GM19467 (cell line): ENCODE measurements around the gene LMX1A.

Source experiments
- ATAC-seq: cut with Tn5 transposase; IDR thresholded peaks from one replicate; pipeline ENCODE4 v1.9.1; 2021; ENCODE audit warnings: mild to moderate bottlenecking, moderate library complexity; ENCODE audit not compliant: unreplicated experiment

LMX1A gene

DNA sequence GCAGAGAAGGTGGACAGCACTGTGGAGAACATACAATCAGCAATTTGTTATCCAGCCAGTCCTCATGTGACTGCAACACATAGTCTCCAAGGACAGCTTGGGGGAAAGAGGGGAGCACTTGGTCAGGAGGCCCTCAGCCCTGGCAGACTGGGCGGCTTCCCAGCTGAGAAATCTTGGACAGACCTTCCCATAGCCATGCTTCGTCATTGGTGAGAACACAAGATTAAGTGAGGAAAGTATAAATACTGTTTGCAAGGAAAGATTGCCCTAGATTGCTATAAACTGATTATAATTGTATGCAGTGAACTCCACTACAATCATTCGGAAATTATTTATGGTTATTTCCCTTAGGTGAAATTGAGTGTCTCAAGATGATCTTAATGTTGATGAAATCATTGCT, 131.5 kb downstream of the LMX1A start:
- ATAC-seq: no peak

GRCh38 chr1:165224504-165224903, 132.0 kb downstream of the LMX1A start:
- ATAC-seq: no peak

DNA sequence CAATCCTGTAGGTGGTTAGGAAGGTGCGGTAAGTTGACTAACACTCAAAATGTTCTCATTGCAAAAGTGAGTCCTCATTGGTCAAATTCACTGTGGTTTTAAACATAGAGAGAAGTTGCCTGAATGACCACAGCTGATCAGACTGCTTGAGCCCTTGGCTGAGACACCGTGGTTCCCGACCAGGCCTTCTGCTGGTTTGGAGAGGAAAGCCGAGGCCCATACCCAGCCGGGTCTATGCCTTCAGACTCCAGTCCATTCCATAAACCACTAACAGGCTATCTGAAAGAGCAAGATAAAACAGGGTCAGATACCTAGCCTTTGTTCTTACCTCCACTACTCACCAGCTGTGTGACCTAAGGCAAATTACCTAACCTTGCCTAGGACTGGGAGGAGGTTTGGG, 133.9 kb downstream of the LMX1A start:
- no peak for ATAC-seq

DNA sequence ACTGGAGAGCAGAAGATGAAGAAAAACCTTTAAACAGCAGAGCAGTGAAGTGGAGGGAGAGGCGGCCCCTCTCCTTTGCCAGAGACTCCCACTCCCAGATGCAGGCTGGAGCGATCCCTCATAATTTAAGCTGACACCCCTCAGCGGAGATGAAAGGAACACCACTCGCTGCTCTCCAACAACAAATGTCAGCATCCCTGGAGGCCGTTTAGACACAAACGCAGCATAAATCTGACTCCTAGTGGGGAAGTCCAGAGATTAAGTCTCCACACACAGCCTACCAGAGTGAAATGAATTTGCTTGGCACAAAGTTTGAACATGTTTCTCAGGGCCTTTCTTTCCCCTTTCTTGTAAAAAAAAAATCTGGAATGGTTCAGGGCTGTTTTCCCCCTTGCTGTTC, 137.8 kb downstream of the LMX1A start:
- ATAC-seq: no peak

GRCh38 chr1:165217958-165218357, 138.6 kb downstream of the LMX1A start:
- no peak for ATAC-seq

- ATAC-seq: no peak
Measured at GRCh38 chr1:165216254-165216653, 140.3 kb downstream of the LMX1A start.

DNA sequence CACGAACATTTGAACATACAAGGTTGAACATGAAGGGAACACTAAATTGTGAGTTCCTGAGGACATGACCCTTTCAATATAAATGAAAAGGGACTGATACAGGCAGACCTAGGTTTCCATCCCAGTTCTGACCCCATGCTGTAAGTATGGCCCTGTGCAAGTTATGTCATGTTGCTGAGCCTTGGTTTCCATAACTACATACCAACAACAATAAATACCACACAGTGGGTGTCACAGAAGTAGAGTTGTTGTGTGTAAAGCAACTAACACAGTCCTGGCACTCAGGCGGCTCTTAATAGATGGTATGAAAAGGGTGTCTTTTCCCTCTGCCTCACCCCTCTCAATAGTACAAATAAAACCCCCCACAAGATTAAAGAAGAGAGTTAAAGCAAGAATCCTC, 140.8 kb downstream of the LMX1A start:
- no peak for ATAC-seq

DNA sequence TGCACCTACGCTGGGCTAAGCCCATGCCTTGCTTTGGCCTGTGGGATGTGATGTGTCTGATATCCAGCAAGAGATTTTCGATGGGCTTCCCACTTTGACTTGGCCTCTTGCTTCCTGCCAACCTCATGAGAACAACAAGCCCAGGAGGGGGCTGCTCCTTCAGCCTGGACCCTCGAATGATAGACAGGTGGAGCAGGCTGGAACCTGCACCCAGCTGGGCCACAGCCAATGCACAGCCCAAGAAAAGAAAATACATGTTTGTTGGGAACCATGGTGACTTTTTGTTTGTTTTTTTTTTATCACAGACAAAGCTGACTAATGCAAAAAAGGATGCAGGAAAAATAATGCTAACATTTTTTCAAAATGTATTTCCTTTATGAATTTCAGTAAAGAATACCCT, 144.3 kb downstream of the LMX1A start:
- ATAC-seq: no peak

DNA sequence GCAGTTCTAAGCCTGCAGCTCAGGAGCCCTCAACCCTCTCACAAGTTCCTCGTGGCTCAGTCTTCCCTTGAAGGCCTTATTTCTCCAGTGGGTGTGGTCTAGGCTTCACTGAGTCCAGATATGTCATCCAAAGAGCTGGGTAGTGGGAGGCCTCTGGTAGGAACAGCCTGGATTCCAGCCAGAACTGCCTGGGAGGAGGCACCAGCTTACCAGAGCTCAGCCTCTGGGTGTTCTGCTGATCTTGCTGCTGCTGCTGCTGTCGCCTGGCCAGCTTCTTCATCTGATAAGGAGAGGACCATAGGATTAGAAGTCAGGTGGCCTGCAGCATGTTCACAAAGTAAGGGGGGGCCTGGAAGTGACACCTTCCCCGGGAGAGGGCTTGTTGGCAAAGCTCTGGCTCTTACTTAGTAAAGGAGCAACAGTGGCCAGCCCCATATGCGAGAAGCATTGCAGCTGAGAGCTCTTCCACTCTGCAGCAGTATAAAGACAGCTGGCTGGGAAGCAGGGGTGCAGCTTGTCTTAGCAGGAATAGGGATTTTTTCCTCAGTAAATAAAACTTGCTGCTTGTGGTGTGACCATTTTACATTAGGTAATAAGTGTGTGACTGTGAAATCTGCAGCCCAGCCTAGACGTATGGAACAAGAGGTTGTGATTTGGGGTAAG, 148.5 kb downstream of the LMX1A start:
- ATAC-seq: no peak

DNA sequence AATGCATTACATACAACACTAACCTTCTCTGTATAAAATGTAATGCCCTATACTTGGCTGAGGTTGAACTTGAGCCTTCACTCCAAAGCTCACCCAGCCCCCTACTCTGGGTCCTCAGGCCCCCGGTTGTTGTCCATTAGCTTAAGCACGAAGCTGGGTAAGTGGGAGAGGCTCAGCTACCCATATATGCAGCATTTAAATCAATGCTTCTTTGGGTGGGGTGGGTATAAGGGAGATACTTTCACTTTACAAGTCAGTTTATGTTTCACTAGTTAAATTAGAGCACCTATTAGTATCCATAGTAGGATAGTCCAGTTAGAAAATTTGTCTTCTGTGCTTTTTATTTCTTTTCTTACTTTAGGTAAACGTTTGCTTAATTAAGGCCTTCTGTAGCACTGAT, 151.4 kb downstream of the LMX1A start:
- ATAC-seq: no peak

- no peak for ATAC-seq
Measured at GRCh38 chr1:165204548-165204947, 152.0 kb downstream of the LMX1A start.

DNA sequence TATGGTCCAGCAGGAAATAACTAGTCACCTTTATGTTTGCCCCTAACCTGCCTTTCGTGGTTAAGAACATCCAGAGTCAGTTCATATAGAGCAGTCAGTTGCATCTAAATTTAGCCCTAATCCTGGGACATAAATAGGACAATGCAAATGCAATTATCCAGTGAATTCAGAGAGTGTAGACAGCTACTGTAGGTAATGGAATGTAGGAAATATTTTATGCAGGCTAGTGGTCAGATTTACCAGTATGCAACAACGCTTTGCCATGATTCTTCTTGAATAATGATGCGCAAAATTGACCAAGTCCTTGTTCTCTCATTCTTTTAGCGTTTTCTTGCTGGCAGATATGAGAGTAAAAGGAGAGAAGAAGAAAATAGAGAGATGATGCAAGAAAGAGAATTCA, 165.4 kb downstream of the LMX1A start:
- no peak for ATAC-seq

DNA sequence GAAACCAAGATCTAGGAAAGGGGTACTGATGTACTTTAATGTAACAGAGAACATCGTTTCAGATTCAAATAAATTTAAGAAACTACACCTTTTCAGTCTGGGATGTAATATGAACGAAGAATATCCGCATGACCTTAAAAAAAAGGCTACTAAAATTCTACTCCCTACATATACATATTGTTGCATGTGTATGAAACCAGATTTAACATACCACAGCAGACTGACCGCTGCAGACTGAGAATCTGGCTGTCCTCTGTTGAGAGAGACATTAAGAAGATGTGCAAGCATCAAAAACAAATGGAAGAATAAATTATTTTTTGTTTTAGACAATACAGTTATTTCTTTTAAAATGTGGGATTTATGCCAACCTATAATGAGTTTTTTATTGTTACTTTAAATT, 166.6 kb downstream of the LMX1A start:
- ATAC-seq: no peak

DNA sequence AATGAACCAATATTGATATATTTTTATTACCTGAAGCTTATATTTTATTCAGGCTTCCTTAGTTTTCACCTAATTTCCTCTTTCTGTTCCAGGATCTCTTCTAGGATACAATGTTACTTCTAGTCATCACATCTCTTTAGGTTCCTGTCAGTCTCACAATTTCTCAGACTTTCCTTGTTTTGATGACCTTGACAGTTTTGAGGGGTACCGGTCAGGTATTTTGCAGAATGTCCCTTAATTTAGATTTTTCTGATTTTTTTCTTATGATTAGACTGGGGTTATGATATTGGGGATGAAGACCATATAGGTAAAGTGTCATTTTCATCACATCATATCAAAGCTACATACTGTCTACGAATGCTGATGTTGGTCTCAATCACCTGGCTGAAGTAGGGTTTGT, 167.5 kb downstream of the LMX1A start:
- no peak for ATAC-seq

GRCh38 chr1:165187031-165188009, 169.2 kb downstream of the LMX1A start:
- ATAC-seq: no peak

DNA sequence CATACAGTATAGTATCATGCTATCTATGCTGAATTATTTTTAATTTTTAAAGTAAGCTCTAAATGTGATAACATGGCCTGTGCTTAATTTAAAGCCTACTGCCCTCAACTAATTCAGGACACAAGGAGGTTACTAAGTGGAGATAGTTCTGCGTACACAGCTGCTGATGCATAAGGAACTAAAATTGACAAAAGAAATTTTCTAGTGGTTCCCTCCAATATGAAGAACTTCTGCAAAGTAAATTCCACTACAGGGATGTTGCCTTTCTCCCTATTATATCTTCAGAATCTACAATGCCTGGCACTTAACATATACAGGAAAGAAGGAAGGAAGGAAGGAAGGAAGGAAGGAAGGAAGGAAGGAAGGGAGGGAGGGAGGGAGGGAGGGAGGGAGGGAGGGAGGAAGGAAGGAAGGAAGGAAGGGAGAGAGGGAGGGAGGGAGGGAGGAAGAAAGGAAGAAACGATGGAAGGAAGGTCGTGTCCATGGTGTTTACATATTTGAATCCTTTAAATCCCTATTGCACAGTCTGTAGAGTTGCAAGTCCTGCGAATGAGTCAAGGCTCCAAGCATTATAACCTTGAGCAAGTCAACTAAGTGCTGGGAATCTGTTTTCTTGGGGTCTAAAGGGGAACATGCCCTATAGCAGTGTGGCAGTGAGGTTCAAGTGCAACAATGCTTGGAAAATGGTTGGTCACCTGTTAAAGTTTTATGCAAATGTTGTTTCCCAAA, 171.2 kb downstream of the LMX1A start:
- no peak for ATAC-seq

DNA sequence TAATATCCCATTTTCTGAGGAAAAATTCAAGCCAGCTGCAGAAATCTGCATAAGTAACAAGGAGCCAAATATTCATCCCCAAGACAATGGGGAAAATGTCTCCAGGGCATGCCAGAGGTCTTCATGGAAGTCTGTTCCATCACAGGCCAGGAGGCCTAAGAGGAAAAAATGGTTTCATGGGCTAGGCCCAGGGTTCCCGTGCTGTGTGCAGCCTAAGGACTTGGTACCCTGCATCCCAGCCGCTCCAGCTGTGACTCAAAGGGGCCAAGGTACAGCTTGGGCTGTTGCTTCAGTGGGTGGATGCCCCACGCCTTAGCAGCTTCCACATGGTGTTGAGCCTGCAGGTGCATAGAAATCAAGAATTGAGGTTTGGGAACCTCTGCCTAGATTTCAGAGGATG, 173.5 kb downstream of the LMX1A start:
- no peak for ATAC-seq

GRCh38 chr1:165179306-165179705, 177.2 kb downstream of the LMX1A start:
- ATAC-seq: no peak

DNA sequence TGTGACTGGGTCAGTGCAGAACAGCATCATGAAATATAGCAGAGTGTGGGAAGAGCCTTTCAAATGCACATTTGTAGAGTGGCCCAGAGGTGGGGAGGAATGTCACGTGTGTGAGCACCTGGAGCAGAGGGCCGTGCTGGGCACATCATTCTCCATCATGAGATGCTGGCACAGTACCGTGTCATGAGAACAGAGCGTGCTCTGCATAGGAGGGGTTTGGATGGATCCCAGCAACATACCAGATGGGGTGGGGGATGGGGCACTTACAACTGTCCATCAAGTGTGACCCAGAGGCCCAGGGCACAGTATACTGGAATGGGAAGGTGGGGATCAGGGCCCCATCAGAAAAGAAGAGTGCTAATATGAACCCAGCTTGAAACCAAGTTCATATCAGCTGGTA, 182.0 kb downstream of the LMX1A start:
- ATAC-seq: no peak

GRCh38 chr1:165173818-165174217, 182.7 kb downstream of the LMX1A start:
- ATAC-seq: no peak

GRCh38 chr1:165173409-165173808, 183.1 kb downstream of the LMX1A start:
- ATAC-seq: no peak

- ATAC-seq: no peak
Measured at GRCh38 chr1:165172666-165173065, 183.8 kb downstream of the LMX1A start.
